Activated CD4-positive, alpha-beta T cell treated with anti-CD3 and anti-CD28 coated beads, Interleukin-10, Interleukin-2, amounts not matched to agents 100 ng/mL and 50 ng/mL, durations not matched to agents 16 hours and 8 hours (primary cell): Measurements from ENCODE around the gene SLC30A4.
A peak's percentile ranks its signal among the peaks of the same experiment; 100 is the strongest.
"Not testable (repeated sequence)": the region's sequence is repeated elsewhere in the genome, so short reads cannot be mapped to it uniquely, and the experiment has no call there.

Source experiments
- DNase-seq: peaks from one replicate; pipeline ENCODE4 v3.0.0-alpha.2; 2020

Gene SLC30A4

GRCh38 chr15:45522328-45523165, at the start of gene SLC30A4:
Gene SLC30A4, minus strand, starts transcription at chr15:45522755. Its CDS starts 401 bp downstream, at chr15:45522354.
- peak; percentile 50 for DNase-seq

- DNase-seq, result no peak
These were observed 33.5 kb upstream of the SLC30A4 start for GRCh38 chr15:45555934-45556608.

GRCh38 chr15:45551676-45552075, 29.1 kb upstream of the SLC30A4 start:
- no peak for DNase-seq

- DNase-seq, result no peak
These were observed 27.9 kb upstream of the SLC30A4 start for GRCh38 chr15:45550436-45550835.

- DNase-seq, result no peak
These were observed 27.1 kb upstream of the SLC30A4 start for GRCh38 chr15:45549541-45550220.

- DNase-seq, result no peak
These were observed 26.4 kb upstream of the SLC30A4 start for GRCh38 chr15:45548753-45549520.

GRCh38 chr15:45546789-45547188, 24.2 kb upstream of the SLC30A4 start:
- DNase-seq, result no peak

- no peak for DNase-seq
These were observed 21.9 kb upstream of the SLC30A4 start for GRCh38 chr15:45544266-45545023.

- no peak for DNase-seq
These were observed 20.5 kb upstream of the SLC30A4 start for GRCh38 chr15:45543051-45543450.

- no peak for DNase-seq
These were observed 18.0 kb upstream of the SLC30A4 start for GRCh38 chr15:45540531-45540930.

- DNase-seq, result no peak
These were observed 17.1 kb upstream of the SLC30A4 start for GRCh38 chr15:45539680-45540079.

- DNase-seq, result no peak
These were observed 14.4 kb upstream of the SLC30A4 start for GRCh38 chr15:45536934-45537333.

GRCh38 chr15:45535486-45536042, 13.0 kb upstream of the SLC30A4 start:
- no peak for DNase-seq

- DNase-seq, result no peak
These were observed 12.3 kb upstream of the SLC30A4 start for GRCh38 chr15:45534821-45535220.

- not testable (repeated sequence) for DNase-seq
These were observed 10.3 kb upstream of the SLC30A4 start for GRCh38 chr15:45532892-45533291.

- DNase-seq, result no peak
These were observed 7.1 kb upstream of the SLC30A4 start for GRCh38 chr15:45529613-45530012.

- DNase-seq, result no peak
These were observed 4.5 kb upstream of the SLC30A4 start for GRCh38 chr15:45527086-45527485.

- DNase-seq, result no peak
These were observed 558 bp upstream of the SLC30A4 start for GRCh38 chr15:45523166-45523460.

GRCh38 chr15:45521596-45522327, 793 bp downstream of the SLC30A4 start:
- DNase-seq, result peak; percentile 7

- DNase-seq, result no peak
These were observed 11.7 kb downstream of the SLC30A4 start for GRCh38 chr15:45510758-45511280.

- DNase-seq, result not testable (repeated sequence)
These were observed 15.4 kb downstream of the SLC30A4 start for GRCh38 chr15:45507143-45507542.
